Heart right ventricle (tissue), 16 donors: Measurements from ENCODE around the gene RBM33. TPM values are rescaled to one million over a fixed set of nuclear protein-coding genes. Genes with fewer than 3 reads are reported as not detected.
A peak's percentile ranks its signal among the peaks of the same experiment; 100 is the strongest.

Experiments
- ATAC-seq, 8 donors: fragments of 200-7000 bp; cut with Tn5 transposase; one replicate each; pipeline ENCODE4 v1.9.1; 2020; ENCODE audit warnings: mild to moderate bottlenecking in 8 of 8, moderate library complexity in 8 of 8, moderate number of reproducible peaks in 1 of 8
- DNase-seq, 2 donors: peaks; one replicate each; pipeline ENCODE4 v3.0.0-alpha.2; 2020
- H3K27ac ChIP-seq, 10 donors: fragments of 200-600 bp; sonication (generic) in 2 of 10; one replicate each; pipeline versions ENCODE4 v1.5.0 to v1.8.0; 2020 to 2022; ENCODE audit warnings: mild to moderate bottlenecking in 3 of 10
- H3K27me3 ChIP-seq, 7 donors: fragments of 200-600 bp; one replicate each; pipeline ENCODE4 v1.8.0; 2021 to 2022; ENCODE audit warnings: mild to moderate bottlenecking in 2 of 7
- H3K36me3 ChIP-seq, 9 donors: fragments of 200-600 bp; sonication (generic) in 1 of 9; one replicate each; pipeline versions ENCODE4 v1.5.0 to v1.8.0; 2020 to 2022; ENCODE audit warnings: mild to moderate bottlenecking in 2 of 9
- H3K4me1 ChIP-seq, 9 donors: fragments of 200-600 bp; sonication (generic) in 1 of 9; one replicate each; pipeline versions ENCODE4 v1.5.0 to v1.8.0; 2020 to 2022; ENCODE audit warnings: mild to moderate bottlenecking in 4 of 9
- H3K4me3 ChIP-seq, 10 donors: fragments of 200-600 bp; sonication (generic) in 2 of 10; one replicate each; pipeline versions ENCODE4 v1.5.0 to v1.8.0; 2020 to 2022; ENCODE audit warnings: mild to moderate bottlenecking in 7 of 10, moderate library complexity in 2 of 10
- H3K9me3 ChIP-seq, 11 donors: fragments of 200-600 bp in 10 of 11; sonication (generic) in 2 of 11; one replicate each; pipeline versions ENCODE4 v1.5.0 to v1.8.0; 2013 to 2022; ENCODE audit warnings: mild to moderate bottlenecking in 2 of 11, control low read depth in 1 of 11, moderate library complexity in 1 of 11
- WGBS, 2 donors: extraction: QIAGEN DNeasy Blood & Tissue Kit; methylation state at CpG; one replicate each; pipeline ENCODE4 v1.1.7; 2013; ENCODE audit warnings: inconsistent platforms in 1 of 2; 5-methylcytosine and 5-hydroxymethylcytosine counted together
- intact Hi-C, 10 donors: fragments of 100-400 bp; cut with DNase I; formaldehyde crosslinking; loops; one replicate each; pipeline versions ENCODE4 v1.11.1 to v1.14.2; 2022
- polyA plus RNA-seq, 2 donors: library from polyadenylated mRNA; stranded (reverse); fragments of 200-250 nt; gene quantifications; one replicate each; pipeline ENCODE4 v1.2.3, GENCODE V29; 2013
- total RNA-seq, 10 donors: library from RNA; stranded (reverse); fragmentation: NEBNext Ultra II Directional in 3 of 10; extraction: Animal tissue kit (Norgen Biotek cat#: 25700) in 3 of 10; gene quantifications; one replicate each; pipeline versions ENCODE4 v1.2.1 to v1.2.4, GENCODE V29; 2021 to 2023
- TF ChIP-seq, protein P1 (sequence below), 9 donors: fragments of 200-600 bp; sonication (generic) in 2 of 9; IDR thresholded peaks; one replicate each; pipeline versions ENCODE4 v1.5.0 to v1.8.0; 2021 to 2022; ENCODE audit warnings: antibody characterized with exemption in 9 of 9, mild to moderate bottlenecking in 5 of 9, moderate library complexity in 1 of 9
- donor health status: Arrhythmogenic right ventricular cardiomyopathy.
- donor health status: ischemic (EF 13 %, LVEDD 7.1; RV severe dilation, severe dysfunction).
- donor health status: healthy with polysubstance abuse.
- donor health status: DM: no; HTN: yes; CAD: no.
- donor health status: DM: no; HTN: no; CAD: no.
- donor health status: ischemic (EF 25% LVEDD 6.9; RV normal size, moderate dysfunction).
- donor health status: ischemic (EF 25% LVEDD 5.7; RV mildly dilated, moderate dysfunction).
- donor health status: healthy.
- donor health status: DM: yes; HTN: yes; CAD: no.
- donor health status: Ischemic cardiomyopathy.
- donor health status: ischemic (EF 35%, LVEDD 5.7; RV mildly dilated, moderate dysfunction).
- donor health status: nonischemic (EF 11% LVEDD 7.7; RV severe dilation, severe dysfunction).
- donor health status: DM: yes; HTN: yes; CAD: no.
- donor health status: PGD.
- donor health status: ischemic (EF 29% LVEDD 5.4; RV normal size, mild dysfunction).
- donor health status: nonischemic (EF 23%, LVEDD 6.1; RV moderate dilation, normal function).

Gene RBM33
- total and polyA plus RNA-seq, 12 donors: 9.5 to 44.6 (median 35.7) TPM

DNA sequence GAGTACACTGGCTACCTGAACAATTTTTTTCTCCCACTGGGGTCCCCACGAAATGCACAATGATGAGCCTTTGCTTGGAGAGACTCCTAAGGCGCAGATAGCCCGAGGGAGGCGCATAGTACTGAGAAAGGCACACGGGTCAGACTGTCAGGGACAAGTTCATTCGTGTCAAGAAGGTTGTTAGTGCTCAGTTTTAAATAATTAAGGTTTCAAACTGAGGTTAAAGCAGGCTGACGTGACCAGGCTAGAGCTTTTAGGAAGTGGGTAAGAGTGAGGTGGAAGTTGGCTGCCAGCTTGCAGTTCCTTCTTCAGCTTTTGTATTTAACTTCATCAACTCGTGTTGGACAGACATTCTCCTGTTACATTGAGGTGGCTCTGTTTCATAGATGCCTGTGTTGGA, 31.6 kb downstream of the RBM33 start:
- Histone ChIP-seq H3K36me3 (peaks cover 0 to 56% (median 6%) of the 10 kb centered on the region in 9 donors), H3K4me1 (peaks cover 0 to 57% (median 29%) of the 10 kb centered on the region in 9 donors), H3K4me3 (no peak overlapping the region), H3K27me3 (no peaks in the 10 kb centered on the region), H3K27ac (peak overlapping the region in 2 of 10 donors; percentile 0 to 32), H3K9me3 (no peaks in the 10 kb centered on the region)
- ATAC-seq (peak in 3 of 8 donors; percentile 16 to 33 (median 17)), DNase-seq (no peak)
- TF ChIP-seq, protein P1, sequence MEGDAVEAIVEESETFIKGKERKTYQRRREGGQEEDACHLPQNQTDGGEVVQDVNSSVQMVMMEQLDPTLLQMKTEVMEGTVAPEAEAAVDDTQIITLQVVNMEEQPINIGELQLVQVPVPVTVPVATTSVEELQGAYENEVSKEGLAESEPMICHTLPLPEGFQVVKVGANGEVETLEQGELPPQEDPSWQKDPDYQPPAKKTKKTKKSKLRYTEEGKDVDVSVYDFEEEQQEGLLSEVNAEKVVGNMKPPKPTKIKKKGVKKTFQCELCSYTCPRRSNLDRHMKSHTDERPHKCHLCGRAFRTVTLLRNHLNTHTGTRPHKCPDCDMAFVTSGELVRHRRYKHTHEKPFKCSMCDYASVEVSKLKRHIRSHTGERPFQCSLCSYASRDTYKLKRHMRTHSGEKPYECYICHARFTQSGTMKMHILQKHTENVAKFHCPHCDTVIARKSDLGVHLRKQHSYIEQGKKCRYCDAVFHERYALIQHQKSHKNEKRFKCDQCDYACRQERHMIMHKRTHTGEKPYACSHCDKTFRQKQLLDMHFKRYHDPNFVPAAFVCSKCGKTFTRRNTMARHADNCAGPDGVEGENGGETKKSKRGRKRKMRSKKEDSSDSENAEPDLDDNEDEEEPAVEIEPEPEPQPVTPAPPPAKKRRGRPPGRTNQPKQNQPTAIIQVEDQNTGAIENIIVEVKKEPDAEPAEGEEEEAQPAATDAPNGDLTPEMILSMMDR (IDR thresholded peaks at IDR 0.05): no peak
- intact Hi-C loops: no loop called here
- WGBS, 2 donors: 78 to 82% methylated on average over 8 of the region's 8 CpGs

DNA sequence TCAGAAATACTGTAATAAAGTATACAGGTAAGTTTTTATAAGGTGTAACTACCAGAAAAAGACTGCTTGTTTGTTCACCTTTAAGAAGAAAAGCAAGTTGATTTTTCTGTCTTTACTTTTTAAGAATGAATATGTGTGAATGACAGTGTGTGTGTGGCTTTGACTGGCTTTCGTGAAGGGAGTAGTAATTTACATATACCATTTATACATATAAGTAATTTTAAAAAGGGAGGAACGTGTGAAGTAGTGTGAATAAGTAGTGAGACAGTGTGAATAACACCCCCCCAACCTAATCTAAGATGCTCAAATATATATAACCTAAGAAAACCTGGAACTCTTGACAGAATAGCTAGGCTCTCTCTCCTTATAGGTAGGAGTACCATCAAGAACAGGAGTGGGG, 33.2 kb downstream of the RBM33 start:
- TF ChIP-seq, protein P1 (IDR thresholded peaks at IDR 0.05): no peak
- no peak overlapping the region for H3K4me3 ChIP-seq
- peaks cover 0 to 54% (median 24%) of the 10 kb centered on the region in 9 donors for H3K4me1 ChIP-seq
- no peak for ATAC-seq
- no peak overlapping the region for H3K27ac ChIP-seq
- H3K27me3 ChIP-seq: no peaks in the 10 kb centered on the region
- DNase-seq: no peak
- H3K36me3 ChIP-seq: peaks cover 0 to 70% (median 10%) of the 10 kb centered on the region in 9 donors
- H3K9me3 ChIP-seq: no peaks in the 10 kb centered on the region
- 86 to 91% methylated on average over 2 of the region's 2 CpGs for WGBS, 2 donors
- intact Hi-C loops: no loop called here

DNA sequence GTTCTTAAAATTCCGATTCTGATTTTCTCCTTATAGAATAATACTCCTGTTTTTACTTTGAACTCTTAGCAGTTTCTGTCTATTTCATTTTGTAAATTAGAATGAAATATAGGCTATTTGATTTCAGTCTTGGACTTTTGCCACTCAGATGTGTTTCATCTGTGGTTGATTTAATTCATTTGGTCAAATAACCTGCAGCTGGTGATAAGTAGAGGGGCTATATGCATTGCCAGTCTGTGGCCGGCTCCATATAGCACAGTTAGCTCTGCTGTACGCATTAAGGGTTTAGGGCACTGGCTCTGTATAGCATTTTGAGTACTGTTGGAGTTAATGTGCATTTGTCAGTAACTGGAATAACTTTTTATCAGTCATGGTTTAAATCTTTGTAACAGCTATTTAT, 35.7 kb downstream of the RBM33 start:
- Histone ChIP-seq H3K27me3 (no peaks in the 10 kb centered on the region), H3K36me3 (peaks cover 0 to 86% (median 11%) of the 10 kb centered on the region in 9 donors), H3K9me3 (no peaks in the 10 kb centered on the region), H3K27ac (no peak overlapping the region), H3K4me1 (peaks cover 0 to 54% (median 27%) of the 10 kb centered on the region in 9 donors), H3K4me3 (no peak overlapping the region)
- DNase-seq (no peak), ATAC-seq (no peak)
- TF ChIP-seq, protein P1 (IDR thresholded peaks at IDR 0.05): no peak
- intact Hi-C loops: no loop called here
- WGBS, 2 donors: 92 to 94% methylated on average over 3 of the region's 3 CpGs

DNA sequence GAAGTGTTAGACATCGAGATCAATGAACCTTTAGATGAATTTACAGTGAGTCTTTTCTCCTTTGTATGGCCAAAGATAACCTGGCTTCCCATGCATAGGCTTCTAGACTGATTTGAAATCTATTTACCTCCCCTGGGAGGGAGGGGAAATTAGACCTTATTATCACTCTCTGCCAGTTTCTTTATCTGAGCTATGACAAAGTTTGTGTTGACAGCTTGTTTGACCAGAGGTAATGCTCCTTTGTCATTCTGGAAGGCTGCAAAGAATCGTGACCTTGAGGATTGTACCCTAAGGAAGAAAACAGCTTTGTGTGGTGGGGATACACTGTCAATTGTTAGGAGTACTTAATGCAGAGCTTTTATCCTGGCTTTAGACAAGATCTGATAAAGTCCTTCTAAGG, 36.4 kb downstream of the RBM33 start:
- TF ChIP-seq, protein P1 (IDR thresholded peaks at IDR 0.05): no peak
- no peak overlapping the region for H3K4me3 ChIP-seq
- peaks cover 0 to 90% (median 12%) of the 10 kb centered on the region in 9 donors for H3K36me3 ChIP-seq
- H3K27me3 ChIP-seq: no peaks in the 10 kb centered on the region
- H3K27ac ChIP-seq: no peak overlapping the region
- intact Hi-C loops: no loop called here
- DNase-seq: no peak
- ATAC-seq: no peak
- peaks cover 0 to 52% (median 27%) of the 10 kb centered on the region in 9 donors for H3K4me1 ChIP-seq
- no peaks in the 10 kb centered on the region for H3K9me3 ChIP-seq
- 59 to 79% methylated on average over 2 of the region's 2 CpGs for WGBS, 2 donors
